ENCODE data around the gene PEBP1. TPM values are rescaled to one million over a fixed set of nuclear protein-coding genes. Genes with fewer than 3 reads are reported as not detected.

PEBP1 gene
- polyA plus RNA-seq, 1 donor from 2014 or later = 702 TPM

GRCh38 chr12:118145113-118145797 is 9.3 kb downstream of the PEBP1 start:
- no peak overlapping the region for H3K27ac ChIP-seq (ENCODE audit: low read length)
- no peaks in the 10 kb centered on the region for H3K9me3 ChIP-seq (ENCODE audit: low read length)
- H3F3A ChIP-seq (ENCODE audit: insufficient read depth, low read length, poor library complexity, severe bottlenecking) = no peaks in the 10 kb centered on the region
- no peak overlapping the region for H3K4me3 ChIP-seq (ENCODE audit: low read length)
- no peak overlapping the region for H3K4me2 ChIP-seq (ENCODE audit: low read length)
- no peaks in the 10 kb centered on the region for H3K9me2 ChIP-seq (ENCODE audit: insufficient read depth, low read length)
- TF ChIP-seq MXI1 (conservative IDR thresholded peaks at IDR 0.05; ENCODE audit: poor library complexity, severe bottlenecking) (no peak), EZH2 (IDR thresholded peaks at IDR 0.05; ENCODE audit: borderline replicate concordance, insufficient read depth, low read length, poor library complexity, severe bottlenecking) (no peak), POLR2AphosphoS5 (IDR thresholded peaks at IDR 0.05) (no peak), SMC3 (conservative IDR thresholded peaks at IDR 0.05; ENCODE audit: poor library complexity) (no peak), TAF1 (IDR thresholded peaks at IDR 0.05; ENCODE audit: low read depth) (no peak), REST (IDR thresholded peaks at IDR 0.05; ENCODE audit: borderline replicate concordance) (no peak), CTCF (IDR thresholded peaks at IDR 0.05; ENCODE audit: poor library complexity, severe bottlenecking) (no peak), EP300 (conservative IDR thresholded peaks at IDR 0.05; ENCODE audit: poor library complexity, severe bottlenecking) (no peak), RAD21 (conservative IDR thresholded peaks at IDR 0.05) (no peak)
- H3K79me2 ChIP-seq (replicated peaks; ENCODE audit: insufficient read depth, low read length) = no peaks in the 10 kb centered on the region
- H3K9ac ChIP-seq (ENCODE audit: low read length) = no peak overlapping the region
- no peaks in the 10 kb centered on the region for H3K27me3 ChIP-seq (ENCODE audit: insufficient read depth, low read depth, low read length)
- no peaks in the 10 kb centered on the region for H4K20me1 ChIP-seq (ENCODE audit: insufficient read depth)
- peaks cover under 1% of the 10 kb centered on the region for H3K36me3 ChIP-seq (ENCODE audit: insufficient read depth, low read length)
- H2AFZ ChIP-seq (ENCODE audit: low read depth, low read length) = no peak overlapping the region

GRCh38 chr12:118145798-118146156 is 9.9 kb downstream of the PEBP1 start:
- no peaks in the 10 kb centered on the region for H3K9me2 ChIP-seq (ENCODE audit: insufficient read depth, low read length)
- no peaks in the 10 kb centered on the region for H3K36me3 ChIP-seq (ENCODE audit: insufficient read depth, low read length)
- no peak overlapping the region for H3K4me2 ChIP-seq (ENCODE audit: low read length)
- H3K9me3 ChIP-seq (ENCODE audit: low read length) = no peaks in the 10 kb centered on the region
- H3K79me2 ChIP-seq (replicated peaks; ENCODE audit: insufficient read depth, low read length) = no peaks in the 10 kb centered on the region
- no peak overlapping the region for H2AFZ ChIP-seq (ENCODE audit: low read depth, low read length)
- TF ChIP-seq POLR2AphosphoS5 (IDR thresholded peaks at IDR 0.05) (no peak), EZH2 (IDR thresholded peaks at IDR 0.05; ENCODE audit: borderline replicate concordance, insufficient read depth, low read length, poor library complexity, severe bottlenecking) (no peak)
- no peak overlapping the region for H3K4me3 ChIP-seq (ENCODE audit: low read length)
- no peaks in the 10 kb centered on the region for H3F3A ChIP-seq (ENCODE audit: insufficient read depth, low read length, poor library complexity, severe bottlenecking)
- no peaks in the 10 kb centered on the region for H4K20me1 ChIP-seq (ENCODE audit: insufficient read depth)
- H3K27me3 ChIP-seq (ENCODE audit: insufficient read depth, low read depth, low read length) = no peaks in the 10 kb centered on the region
- no peak overlapping the region for H3K9ac ChIP-seq (ENCODE audit: low read length)
- no peak overlapping the region for H3K27ac ChIP-seq (ENCODE audit: low read length)
